Measurements from ENCODE around the gene MMAB.

DNA sequence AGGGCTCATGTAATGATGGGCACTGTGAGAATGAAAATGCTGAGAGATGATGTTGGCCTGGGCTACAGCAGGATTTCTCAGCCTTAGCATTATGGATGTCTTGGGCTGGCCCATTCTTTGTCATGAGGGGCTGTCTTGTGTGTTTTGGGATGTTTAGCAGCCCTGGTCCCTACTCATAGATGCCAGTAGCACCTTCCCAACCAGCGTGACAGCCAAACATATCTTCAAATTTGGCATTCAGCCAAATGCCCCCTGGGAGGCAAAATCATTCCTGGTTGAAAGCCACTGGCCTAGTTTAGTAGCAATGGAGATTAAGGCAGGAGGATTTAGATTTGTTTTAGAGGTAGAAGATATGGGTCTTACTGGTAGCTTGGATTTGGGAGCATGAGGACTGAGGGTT lies 69.2 kb downstream of the MMAB start:
- TF ChIP-seq CTCF (IDR thresholded peaks at IDR 0.05) = no peak
- no peak for TF ChIP-seq EZH2phosphoT487 (IDR thresholded peaks at IDR 0.05)
